ENCODE data around the gene RIT1.

DNA sequence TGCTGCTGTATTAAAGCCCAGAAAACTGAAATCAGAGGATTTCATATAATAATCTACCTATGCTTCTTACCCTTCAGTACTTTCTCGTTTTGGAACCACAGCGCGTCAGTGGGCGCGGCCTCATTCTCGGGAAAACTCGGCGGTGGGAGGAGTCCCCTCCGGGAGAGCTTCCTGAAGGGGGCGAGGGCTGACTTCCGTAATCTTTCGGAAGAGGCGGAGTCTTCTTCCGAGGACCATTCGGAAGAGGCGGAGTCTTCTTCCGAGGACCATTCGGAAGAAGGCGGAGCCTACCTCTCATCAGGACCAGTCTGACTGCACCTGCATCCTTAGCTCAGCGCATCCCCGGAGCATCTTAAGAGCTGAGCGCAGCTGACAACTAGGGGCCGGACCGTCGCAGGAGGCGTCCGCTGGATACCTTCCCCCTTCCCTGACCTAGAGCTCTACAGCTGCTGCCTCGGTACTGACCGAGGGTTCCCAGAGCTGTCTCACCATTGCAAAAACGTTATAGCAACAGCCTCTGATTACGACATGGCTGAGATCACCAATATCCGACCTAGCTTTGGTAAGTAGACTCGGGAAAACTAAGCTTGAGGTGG lies 51.8 kb downstream of the RIT1 start, which contains the start of gene SYT11:
- TF ChIP-seq EZH2 (IDR thresholded peaks at IDR 0.05; ENCODE audit: low read depth) = no peak
- TF ChIP-seq, protein P1, sequence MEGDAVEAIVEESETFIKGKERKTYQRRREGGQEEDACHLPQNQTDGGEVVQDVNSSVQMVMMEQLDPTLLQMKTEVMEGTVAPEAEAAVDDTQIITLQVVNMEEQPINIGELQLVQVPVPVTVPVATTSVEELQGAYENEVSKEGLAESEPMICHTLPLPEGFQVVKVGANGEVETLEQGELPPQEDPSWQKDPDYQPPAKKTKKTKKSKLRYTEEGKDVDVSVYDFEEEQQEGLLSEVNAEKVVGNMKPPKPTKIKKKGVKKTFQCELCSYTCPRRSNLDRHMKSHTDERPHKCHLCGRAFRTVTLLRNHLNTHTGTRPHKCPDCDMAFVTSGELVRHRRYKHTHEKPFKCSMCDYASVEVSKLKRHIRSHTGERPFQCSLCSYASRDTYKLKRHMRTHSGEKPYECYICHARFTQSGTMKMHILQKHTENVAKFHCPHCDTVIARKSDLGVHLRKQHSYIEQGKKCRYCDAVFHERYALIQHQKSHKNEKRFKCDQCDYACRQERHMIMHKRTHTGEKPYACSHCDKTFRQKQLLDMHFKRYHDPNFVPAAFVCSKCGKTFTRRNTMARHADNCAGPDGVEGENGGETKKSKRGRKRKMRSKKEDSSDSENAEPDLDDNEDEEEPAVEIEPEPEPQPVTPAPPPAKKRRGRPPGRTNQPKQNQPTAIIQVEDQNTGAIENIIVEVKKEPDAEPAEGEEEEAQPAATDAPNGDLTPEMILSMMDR (conservative IDR thresholded peaks at IDR 0.05) = no peak

All from PC-9 (cell line).